ENCODE data around the gene ANKS6.

ANKS6 gene

DNA sequence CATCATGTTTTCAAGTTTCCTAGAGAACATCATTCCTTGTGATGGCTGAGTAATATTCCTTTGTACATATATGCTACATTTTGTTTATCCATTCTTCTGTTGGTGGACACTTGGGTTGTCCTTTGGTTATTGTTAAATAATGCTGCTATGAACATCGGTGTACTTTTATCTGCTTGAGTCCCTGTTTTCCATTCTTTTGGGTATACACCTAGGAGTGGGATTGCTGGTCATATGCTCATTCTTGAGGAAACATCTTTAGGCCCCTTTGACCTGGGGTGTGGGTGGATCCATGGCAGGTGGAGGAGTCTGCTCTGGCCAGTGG lies 36.4 kb upstream of the ANKS6 start:
- Histone ChIP-seq H3K36me3 (ENCODE audit: insufficient read depth, low read length) (no peaks in the 10 kb centered on the region), H3K4me3 (ENCODE audit: low read depth, low read length) (no peak overlapping the region), H3K4me1 (ENCODE audit: control insufficient read depth, insufficient read depth, low read length, unreplicated experiment) (no peaks in the 10 kb centered on the region), H2AFZ (ENCODE audit: low read length, unreplicated experiment) (no peak overlapping the region), H3K27me3 (ENCODE audit: insufficient read depth, low read length) (no peaks in the 10 kb centered on the region), H3K27ac (ENCODE audit: low read depth, low read length) (no peak overlapping the region), H3K79me2 (ENCODE audit: control insufficient read depth, insufficient read depth, low read length, unreplicated experiment) (no peaks in the 10 kb centered on the region)

- Histone ChIP-seq H3K36me3 (ENCODE audit: insufficient read depth, low read length) (no peaks in the 10 kb centered on the region), H3K4me1 (ENCODE audit: control insufficient read depth, insufficient read depth, low read length, unreplicated experiment) (no peaks in the 10 kb centered on the region), H3K79me2 (ENCODE audit: control insufficient read depth, insufficient read depth, low read length, unreplicated experiment) (no peaks in the 10 kb centered on the region), H2AFZ (ENCODE audit: low read length, unreplicated experiment) (no peak overlapping the region), H3K27ac (ENCODE audit: low read depth, low read length) (no peak overlapping the region), H3K27me3 (ENCODE audit: insufficient read depth, low read length) (no peaks in the 10 kb centered on the region), H3K4me3 (ENCODE audit: low read depth, low read length) (no peak overlapping the region)
Observed at GRCh38 chr9:98831696-98832095, 35.3 kb upstream of the ANKS6 start.

DNA sequence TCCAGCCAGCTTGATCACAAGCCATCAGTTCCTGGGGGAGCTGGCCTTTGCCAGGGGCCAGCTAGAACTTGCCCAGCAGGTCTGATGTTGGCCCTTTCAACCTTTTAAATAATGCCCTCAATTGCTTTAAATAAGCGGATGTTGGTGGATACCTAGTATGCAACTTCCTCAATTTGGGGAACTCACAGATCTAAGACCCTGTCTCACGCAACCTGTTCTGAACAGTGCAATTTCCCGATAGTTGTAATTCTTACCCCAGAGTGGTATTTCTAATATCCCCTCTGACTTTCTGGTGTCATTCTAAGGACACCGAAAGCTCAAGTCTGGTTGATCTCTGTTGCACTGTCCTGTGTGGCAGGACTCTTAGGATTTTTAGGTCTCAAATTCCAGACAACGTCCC lies 34.2 kb upstream of the ANKS6 start:
- H3K36me3 ChIP-seq (ENCODE audit: insufficient read depth, low read length), result no peaks in the 10 kb centered on the region
- no peaks in the 10 kb centered on the region for H3K4me1 ChIP-seq (ENCODE audit: control insufficient read depth, insufficient read depth, low read length, unreplicated experiment)
- no peak overlapping the region for H3K4me3 ChIP-seq (ENCODE audit: low read depth, low read length)
- no peaks in the 10 kb centered on the region for H3K27me3 ChIP-seq (ENCODE audit: insufficient read depth, low read length)
- no peaks in the 10 kb centered on the region for H3K79me2 ChIP-seq (ENCODE audit: control insufficient read depth, insufficient read depth, low read length, unreplicated experiment)
- no peak overlapping the region for H2AFZ ChIP-seq (ENCODE audit: low read length, unreplicated experiment)
- H3K27ac ChIP-seq (ENCODE audit: low read depth, low read length), result no peak overlapping the region

DNA sequence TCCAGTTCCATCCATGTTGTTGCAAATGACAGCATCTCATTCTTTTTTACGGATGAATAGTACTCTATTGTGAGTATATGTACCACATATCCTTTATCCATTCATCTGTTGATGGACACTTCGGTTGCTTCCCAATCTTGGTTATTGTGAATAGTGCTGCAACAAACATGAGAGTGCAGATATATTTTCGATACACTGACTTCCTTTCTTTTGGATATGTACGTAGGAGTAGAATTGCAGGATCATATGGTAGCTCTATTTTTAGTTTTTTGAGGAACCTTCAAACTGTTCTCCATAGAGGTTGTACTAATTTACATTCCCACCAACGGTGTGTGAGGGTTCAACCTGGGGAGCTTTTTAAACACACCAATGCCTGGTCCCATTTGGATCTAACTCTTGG lies 33.4 kb upstream of the ANKS6 start:
- Histone ChIP-seq H3K27me3 (ENCODE audit: insufficient read depth, low read length) (no peaks in the 10 kb centered on the region), H3K79me2 (ENCODE audit: control insufficient read depth, insufficient read depth, low read length, unreplicated experiment) (no peaks in the 10 kb centered on the region), H3K27ac (ENCODE audit: low read depth, low read length) (no peak overlapping the region), H3K36me3 (ENCODE audit: insufficient read depth, low read length) (no peaks in the 10 kb centered on the region), H2AFZ (ENCODE audit: low read length, unreplicated experiment) (no peak overlapping the region), H3K4me1 (ENCODE audit: control insufficient read depth, insufficient read depth, low read length, unreplicated experiment) (no peaks in the 10 kb centered on the region), H3K4me3 (ENCODE audit: low read depth, low read length) (no peak overlapping the region)

DNA sequence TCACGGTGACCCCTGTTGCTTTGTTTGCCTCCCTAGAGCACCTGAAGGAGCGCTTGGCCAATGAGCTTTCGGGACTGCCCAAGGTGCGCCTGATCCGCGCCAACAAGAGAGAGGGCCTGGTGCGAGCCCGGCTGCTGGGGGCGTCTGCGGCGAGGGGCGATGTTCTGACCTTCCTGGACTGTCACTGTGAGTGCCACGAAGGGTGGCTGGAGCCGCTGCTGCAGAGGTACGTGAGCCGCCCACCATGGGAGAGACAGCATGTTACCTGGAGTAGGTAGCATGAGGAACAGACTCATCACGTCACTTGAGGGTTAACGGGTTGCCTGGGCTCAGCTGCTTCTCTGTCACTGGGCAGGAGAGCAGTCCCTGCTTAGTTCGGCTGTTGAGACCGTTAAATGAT lies 30.4 kb upstream of the ANKS6 start:
- Histone ChIP-seq H3K4me1 (ENCODE audit: control insufficient read depth, insufficient read depth, low read length, unreplicated experiment) (no peaks in the 10 kb centered on the region), H3K4me3 (ENCODE audit: low read depth, low read length) (no peak overlapping the region), H3K27me3 (ENCODE audit: insufficient read depth, low read length) (no peaks in the 10 kb centered on the region), H2AFZ (ENCODE audit: low read length, unreplicated experiment) (no peak overlapping the region), H3K27ac (ENCODE audit: low read depth, low read length) (no peak overlapping the region), H3K36me3 (ENCODE audit: insufficient read depth, low read length) (no peaks in the 10 kb centered on the region), H3K79me2 (ENCODE audit: control insufficient read depth, insufficient read depth, low read length, unreplicated experiment) (no peaks in the 10 kb centered on the region)

- no peaks in the 10 kb centered on the region for H3K36me3 ChIP-seq (ENCODE audit: insufficient read depth, low read length)
- no peak overlapping the region for H2AFZ ChIP-seq (ENCODE audit: low read length, unreplicated experiment)
Observed at GRCh38 chr9:98825414-98825813, 29.1 kb upstream of the ANKS6 start.

GRCh38 chr9:98823666-98824334 lies 27.4 kb upstream of the ANKS6 start:
- no peaks in the 10 kb centered on the region for H3K79me2 ChIP-seq (ENCODE audit: control insufficient read depth, insufficient read depth, low read length, unreplicated experiment)
- H3K27ac ChIP-seq (ENCODE audit: low read depth, low read length), result no peak overlapping the region
- H3K36me3 ChIP-seq (ENCODE audit: insufficient read depth, low read length), result no peaks in the 10 kb centered on the region
- H3K4me3 ChIP-seq (ENCODE audit: low read depth, low read length), result no peak overlapping the region
- no peak overlapping the region for H2AFZ ChIP-seq (ENCODE audit: low read length, unreplicated experiment)
- H3K27me3 ChIP-seq (ENCODE audit: insufficient read depth, low read length), result no peaks in the 10 kb centered on the region
- H3K4me1 ChIP-seq (ENCODE audit: control insufficient read depth, insufficient read depth, low read length, unreplicated experiment), result no peaks in the 10 kb centered on the region

More at GRCh38 chr9:98825414-98825813, 29.1 kb upstream of the ANKS6 start:
- no peak overlapping the region for H3K4me3 ChIP-seq (ENCODE audit: low read depth, low read length)
- no peak overlapping the region for H3K27ac ChIP-seq (ENCODE audit: low read depth, low read length)
- no peaks in the 10 kb centered on the region for H3K4me1 ChIP-seq (ENCODE audit: control insufficient read depth, insufficient read depth, low read length, unreplicated experiment)
- no peaks in the 10 kb centered on the region for H3K79me2 ChIP-seq (ENCODE audit: control insufficient read depth, insufficient read depth, low read length, unreplicated experiment)
- no peaks in the 10 kb centered on the region for H3K27me3 ChIP-seq (ENCODE audit: insufficient read depth, low read length)

DNA sequence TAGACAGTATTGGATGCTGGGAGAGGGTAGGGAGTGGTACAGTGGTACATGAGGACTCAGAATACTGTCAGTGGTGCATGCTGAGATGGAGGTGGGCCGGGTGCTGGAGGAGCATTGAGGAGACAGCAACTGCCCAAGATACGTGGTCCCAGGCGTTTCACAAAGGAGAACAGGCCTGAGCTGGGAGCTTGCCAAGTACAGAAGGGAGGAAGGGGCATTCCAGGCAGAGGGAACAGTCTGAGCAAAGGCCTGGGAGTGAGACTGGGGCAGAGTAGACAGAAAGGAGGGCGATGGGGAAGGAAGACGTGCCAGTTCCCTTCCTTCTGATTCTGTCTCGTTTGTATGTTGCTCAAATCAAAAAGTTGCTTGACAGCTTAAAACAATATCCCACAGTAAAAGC lies 26.3 kb upstream of the ANKS6 start:
- Histone ChIP-seq H3K79me2 (ENCODE audit: control insufficient read depth, insufficient read depth, low read length, unreplicated experiment) (no peaks in the 10 kb centered on the region), H2AFZ (ENCODE audit: low read length, unreplicated experiment) (no peak overlapping the region), H3K36me3 (ENCODE audit: insufficient read depth, low read length) (no peaks in the 10 kb centered on the region), H3K4me3 (ENCODE audit: low read depth, low read length) (no peak overlapping the region), H3K27me3 (ENCODE audit: insufficient read depth, low read length) (no peaks in the 10 kb centered on the region), H3K27ac (ENCODE audit: low read depth, low read length) (no peak overlapping the region), H3K4me1 (ENCODE audit: control insufficient read depth, insufficient read depth, low read length, unreplicated experiment) (no peaks in the 10 kb centered on the region)

DNA sequence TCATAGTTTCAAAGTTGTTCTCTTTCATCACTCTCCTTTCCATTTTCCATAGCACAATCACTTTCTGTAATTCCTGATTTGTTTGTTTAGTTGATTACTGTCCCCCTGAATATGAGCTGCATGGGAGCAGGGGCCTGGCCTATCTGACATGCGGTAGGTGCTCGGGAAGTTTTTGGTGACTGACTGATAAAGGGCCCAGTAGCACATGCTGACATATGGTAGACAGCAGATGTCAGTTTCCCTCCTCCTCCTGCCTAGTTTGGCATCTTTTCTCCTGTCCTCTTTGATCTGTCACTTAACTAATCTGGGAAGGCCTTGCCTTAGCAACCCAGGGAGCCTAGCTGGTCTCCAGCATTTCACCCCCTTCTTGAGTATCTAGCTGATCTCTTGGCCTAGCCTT lies 25.5 kb upstream of the ANKS6 start:
- Histone ChIP-seq H3K79me2 (ENCODE audit: control insufficient read depth, insufficient read depth, low read length, unreplicated experiment) (no peaks in the 10 kb centered on the region), H2AFZ (ENCODE audit: low read length, unreplicated experiment) (no peak overlapping the region), H3K4me3 (ENCODE audit: low read depth, low read length) (no peak overlapping the region), H3K36me3 (ENCODE audit: insufficient read depth, low read length) (no peaks in the 10 kb centered on the region), H3K27ac (ENCODE audit: low read depth, low read length) (no peak overlapping the region), H3K27me3 (ENCODE audit: insufficient read depth, low read length) (no peaks in the 10 kb centered on the region), H3K4me1 (ENCODE audit: control insufficient read depth, insufficient read depth, low read length, unreplicated experiment) (no peaks in the 10 kb centered on the region)

DNA sequence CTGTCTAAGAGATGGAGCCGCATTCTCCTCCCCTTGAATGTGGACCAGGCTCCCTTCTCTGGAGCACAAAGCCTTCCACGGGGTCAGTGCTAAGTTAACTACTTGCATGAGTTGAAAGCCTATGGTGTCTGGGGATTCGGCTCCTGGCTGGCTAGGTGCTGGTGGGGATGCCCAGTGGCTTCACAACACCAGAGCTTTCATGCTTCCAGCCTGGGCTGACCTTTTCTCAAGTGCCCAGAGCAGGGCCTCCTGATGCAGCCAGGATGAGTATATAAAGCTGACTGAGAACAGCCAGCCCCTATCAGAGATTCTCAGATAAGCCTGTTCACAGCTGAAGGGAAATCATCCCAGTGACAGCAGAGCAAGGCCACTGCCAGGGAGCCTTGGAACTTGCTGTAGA lies 22.9 kb upstream of the ANKS6 start:
- H2AFZ ChIP-seq (ENCODE audit: low read length, unreplicated experiment), result no peak overlapping the region
- H3K79me2 ChIP-seq (ENCODE audit: control insufficient read depth, insufficient read depth, low read length, unreplicated experiment), result no peaks in the 10 kb centered on the region
- H3K36me3 ChIP-seq (ENCODE audit: insufficient read depth, low read length), result no peaks in the 10 kb centered on the region
- no peaks in the 10 kb centered on the region for H3K27me3 ChIP-seq (ENCODE audit: insufficient read depth, low read length)
- no peaks in the 10 kb centered on the region for H3K4me1 ChIP-seq (ENCODE audit: control insufficient read depth, insufficient read depth, low read length, unreplicated experiment)
- H3K27ac ChIP-seq (ENCODE audit: low read depth, low read length), result no peak overlapping the region
- no peak overlapping the region for H3K4me3 ChIP-seq (ENCODE audit: low read depth, low read length)

- no peaks in the 10 kb centered on the region for H3K4me1 ChIP-seq (ENCODE audit: control insufficient read depth, insufficient read depth, low read length, unreplicated experiment)
- no peaks in the 10 kb centered on the region for H3K79me2 ChIP-seq (ENCODE audit: control insufficient read depth, insufficient read depth, low read length, unreplicated experiment)
- H3K27ac ChIP-seq (ENCODE audit: low read depth, low read length), result no peak overlapping the region
- H3K27me3 ChIP-seq (ENCODE audit: insufficient read depth, low read length), result no peaks in the 10 kb centered on the region
- no peak overlapping the region for H3K4me3 ChIP-seq (ENCODE audit: low read depth, low read length)
- H3K36me3 ChIP-seq (ENCODE audit: insufficient read depth, low read length), result no peaks in the 10 kb centered on the region
- H2AFZ ChIP-seq (ENCODE audit: low read length, unreplicated experiment), result no peak overlapping the region
Observed at GRCh38 chr9:98818764-98819163, 22.4 kb upstream of the ANKS6 start.

Data from ACC112 (cell line).